HG03139 (cell line): ENCODE measurements around the gene BZW2.
"Not testable (repeated sequence)": the region's sequence is repeated elsewhere in the genome, so short reads cannot be mapped to it uniquely, and the experiment has no call there.

ENCODE experiments used
- ATAC-seq: cut with Tn5 transposase; IDR thresholded peaks from one replicate; pipeline ENCODE4 v1.9.1; 2021; ENCODE audit not compliant: unreplicated experiment

The BZW2 gene

DNA sequence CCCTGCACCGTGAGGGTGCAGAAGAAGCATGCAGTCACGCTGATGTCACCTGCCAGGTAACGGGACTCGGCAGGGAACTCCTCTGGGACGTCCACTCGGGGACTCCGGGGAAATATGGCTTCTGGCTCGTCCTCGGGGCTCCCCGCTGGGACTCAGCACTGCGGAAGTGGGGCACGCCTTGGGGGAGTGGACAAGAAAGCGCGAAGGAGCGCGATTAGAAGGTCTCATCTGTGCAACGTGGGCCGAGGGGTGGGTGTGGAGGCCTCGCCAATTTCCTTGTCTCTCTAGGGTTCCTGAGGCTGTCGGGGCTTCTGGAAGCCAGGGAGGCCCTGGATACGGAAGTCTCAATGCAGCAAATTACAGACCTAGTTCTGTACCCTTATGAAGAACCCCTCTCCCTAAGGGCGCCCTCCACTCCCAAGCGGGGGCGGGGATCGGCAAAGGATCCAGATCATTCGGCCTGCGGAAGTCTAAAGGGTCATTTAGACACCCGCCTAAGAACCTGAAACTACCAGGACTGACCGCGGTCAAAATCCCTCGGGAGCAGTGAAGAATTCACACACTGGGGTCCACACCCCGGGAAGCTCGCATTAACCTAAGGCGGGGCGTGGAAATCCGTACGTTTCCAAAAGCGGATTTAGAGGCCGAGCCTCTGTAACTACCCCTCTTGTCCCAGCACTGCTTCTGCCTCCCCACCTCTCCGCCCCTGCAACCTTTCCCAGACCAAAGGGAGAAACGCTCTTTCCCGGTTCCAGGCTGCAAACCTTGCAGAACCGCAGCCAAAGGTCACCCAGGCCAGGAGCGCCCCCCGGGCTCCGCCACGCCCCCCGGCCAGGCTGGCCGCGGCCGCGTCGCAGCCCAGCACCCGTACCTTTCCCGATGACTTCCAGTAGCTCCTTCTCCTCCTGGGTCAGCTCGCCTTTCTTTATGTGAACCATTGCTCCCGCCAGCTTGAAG, 1.1 kb upstream of the BZW2 start:
- ATAC-seq = peak; percentile 9

DNA sequence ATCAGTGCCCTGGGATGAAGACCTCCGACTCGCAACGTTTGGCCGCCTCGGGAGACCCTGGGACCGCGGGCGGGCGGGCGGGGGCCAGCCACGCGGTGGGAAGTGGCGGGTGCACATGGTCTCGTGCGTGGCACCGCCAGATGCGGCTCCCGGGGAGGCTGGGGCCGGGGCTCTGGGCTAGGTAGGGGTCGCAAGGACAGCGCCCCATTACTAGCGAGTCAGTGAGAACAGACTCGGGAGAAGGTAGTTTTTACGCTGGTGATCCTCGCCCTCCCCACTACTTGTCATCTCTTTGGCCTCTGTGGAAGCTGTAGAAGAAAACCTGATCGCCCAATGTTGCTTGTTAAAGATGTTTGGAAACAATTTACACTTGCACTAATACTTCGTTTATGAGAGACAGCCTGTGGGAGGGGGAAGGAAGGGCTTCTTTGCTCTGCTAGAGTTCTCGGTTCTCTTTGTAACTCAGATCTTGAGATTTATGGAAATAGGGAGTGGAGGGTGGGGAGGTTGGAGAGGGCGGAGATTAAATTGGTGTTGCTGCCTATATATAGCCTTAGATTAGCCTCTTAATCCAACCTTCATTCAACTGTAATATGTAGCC, 591 bp downstream of the BZW2 start:
- ATAC-seq = no peak

GRCh38 chr7:16647435-16647960, 1.5 kb downstream of the BZW2 start:
- no peak for ATAC-seq

DNA sequence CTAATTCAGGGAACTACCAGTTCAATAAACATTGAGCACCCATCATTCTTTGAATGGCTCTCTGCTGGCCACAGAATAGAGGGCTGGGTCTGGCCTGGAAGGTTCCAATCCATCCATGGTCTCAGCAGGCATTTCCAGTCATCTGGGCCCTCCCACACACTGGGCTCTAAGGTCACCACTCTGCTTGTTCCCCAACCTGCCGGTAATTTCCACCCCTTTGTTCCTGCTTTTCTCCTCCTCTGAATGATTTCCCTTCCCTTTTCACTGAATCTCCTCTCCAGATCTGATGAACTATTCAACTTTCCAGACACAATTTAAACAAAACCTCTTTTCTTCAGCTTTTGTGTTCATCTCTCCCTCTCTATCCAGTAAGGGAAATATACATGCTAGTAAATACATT, 2.6 kb downstream of the BZW2 start:
- no peak for ATAC-seq

- no peak for ATAC-seq
These were observed 3.2 kb downstream of the BZW2 start for GRCh38 chr7:16649196-16649595.

DNA sequence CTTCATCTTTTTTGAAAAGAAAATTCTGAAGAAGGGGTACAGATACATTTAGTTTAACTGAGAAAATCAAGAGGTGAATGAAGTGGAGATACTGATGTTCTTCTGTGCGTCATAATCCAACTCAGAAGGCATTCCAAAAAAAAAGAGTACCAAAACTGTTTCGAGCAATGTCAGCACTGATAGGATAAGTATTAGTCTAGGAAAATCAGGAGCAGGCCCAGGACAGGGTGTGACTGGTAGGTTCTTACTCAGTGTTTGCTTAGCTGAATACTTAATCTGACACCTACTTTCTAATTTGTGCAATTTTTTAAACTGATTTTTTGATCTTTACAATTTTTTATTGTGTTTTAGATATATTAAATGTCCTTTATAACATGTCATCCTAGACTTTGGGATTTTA, 4.3 kb downstream of the BZW2 start:
- ATAC-seq = no peak

DNA sequence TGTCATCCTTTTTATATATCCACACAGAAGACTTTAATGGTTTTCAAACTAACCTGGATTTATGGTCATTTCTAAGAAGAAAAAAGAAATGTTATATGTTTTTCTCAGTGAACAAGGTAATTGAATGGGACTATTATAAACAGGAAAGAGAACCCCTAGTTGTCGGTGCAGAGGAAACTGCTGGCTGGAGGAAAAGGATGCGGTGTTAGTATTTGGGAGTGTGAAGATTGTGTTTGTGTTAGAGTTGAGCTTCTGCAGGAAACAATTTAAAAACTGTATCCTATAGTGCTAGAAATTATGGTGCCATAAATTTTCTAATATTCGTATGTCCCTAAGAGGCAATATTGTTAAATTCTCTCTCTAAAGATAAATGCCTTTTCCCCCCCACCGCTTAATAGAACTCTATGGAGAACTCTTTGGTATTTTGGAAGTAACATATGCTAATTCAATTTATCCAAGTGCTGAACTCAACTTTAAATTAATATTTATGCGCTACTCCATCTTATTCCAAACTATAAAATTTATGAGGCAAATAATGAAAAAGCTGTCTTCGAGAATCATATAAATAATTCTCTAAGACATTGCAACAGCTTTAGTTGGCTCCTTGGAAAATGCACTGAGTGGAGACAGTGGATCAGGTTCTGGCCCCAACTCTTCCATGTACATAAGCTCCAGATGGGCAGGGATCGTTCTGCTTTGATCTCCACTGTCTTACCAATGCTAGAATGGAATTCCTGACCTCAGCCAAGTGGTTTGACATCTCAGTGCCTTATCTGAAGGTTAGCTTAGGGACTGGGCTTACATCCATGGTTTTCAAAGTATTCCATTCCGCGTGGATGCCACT, 5.6 kb downstream of the BZW2 start:
- ATAC-seq = no peak

GRCh38 chr7:16652240-16652583, 6.2 kb downstream of the BZW2 start:
- no peak for ATAC-seq

DNA sequence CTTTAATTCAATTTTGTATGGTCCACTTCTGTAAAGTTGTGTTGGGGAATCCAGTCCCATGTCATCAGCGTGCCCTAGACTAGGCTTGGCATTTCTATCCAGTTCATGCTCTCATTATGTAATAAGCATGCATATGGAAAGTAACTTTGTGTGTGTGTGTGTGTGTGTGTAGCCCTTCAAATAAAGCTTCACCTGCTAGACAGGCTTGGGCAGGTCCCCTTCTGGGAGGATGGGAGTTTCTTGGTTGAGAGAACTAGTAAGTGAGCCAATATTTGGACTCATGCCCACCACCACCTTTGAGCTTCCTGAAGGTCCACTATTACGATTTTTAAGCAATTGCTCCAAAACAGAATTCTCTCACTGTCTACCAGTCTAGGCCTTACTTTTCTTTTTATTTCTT, 6.9 kb downstream of the BZW2 start:
- ATAC-seq = no peak

DNA sequence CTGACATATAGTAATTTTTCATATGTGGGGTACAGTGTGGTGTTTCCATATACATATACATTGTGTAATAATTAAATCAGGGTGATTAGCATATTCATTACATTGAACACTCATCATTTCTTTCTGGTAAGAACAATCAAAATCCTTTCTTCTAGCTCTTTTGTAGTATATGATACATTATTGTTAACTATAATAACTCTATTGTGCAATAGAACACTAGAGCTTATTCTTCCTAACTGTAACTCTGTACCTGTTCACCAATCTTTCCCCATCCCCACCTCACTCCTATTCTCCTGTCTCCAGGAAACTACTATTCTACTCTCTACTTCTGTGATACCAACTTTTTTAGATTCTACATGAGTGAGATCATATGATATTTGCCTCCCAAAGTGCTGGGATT, 9.4 kb downstream of the BZW2 start:
- ATAC-seq = no peak

DNA sequence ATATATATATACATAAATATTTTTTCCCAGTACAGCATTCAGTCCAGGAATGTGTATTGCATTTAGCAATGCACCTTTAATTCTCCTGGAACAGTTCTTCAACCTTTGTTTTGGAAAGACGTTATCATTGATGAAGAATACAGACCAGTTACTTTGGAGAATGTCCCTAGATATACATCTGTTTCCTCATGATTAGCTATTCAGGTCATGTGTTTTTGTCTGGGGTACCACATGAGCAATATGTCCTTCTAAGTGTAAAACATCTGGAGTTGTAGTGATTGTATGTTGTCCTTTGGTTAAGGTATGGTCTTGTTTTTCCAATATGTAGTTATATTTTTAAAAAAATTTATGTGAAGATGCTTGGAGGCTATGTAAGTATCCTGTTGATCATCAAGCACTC, 10.2 kb downstream of the BZW2 start:
- no peak for ATAC-seq

- ATAC-seq = no peak
These were observed 11.8 kb downstream of the BZW2 start for GRCh38 chr7:16657656-16658279.

DNA sequence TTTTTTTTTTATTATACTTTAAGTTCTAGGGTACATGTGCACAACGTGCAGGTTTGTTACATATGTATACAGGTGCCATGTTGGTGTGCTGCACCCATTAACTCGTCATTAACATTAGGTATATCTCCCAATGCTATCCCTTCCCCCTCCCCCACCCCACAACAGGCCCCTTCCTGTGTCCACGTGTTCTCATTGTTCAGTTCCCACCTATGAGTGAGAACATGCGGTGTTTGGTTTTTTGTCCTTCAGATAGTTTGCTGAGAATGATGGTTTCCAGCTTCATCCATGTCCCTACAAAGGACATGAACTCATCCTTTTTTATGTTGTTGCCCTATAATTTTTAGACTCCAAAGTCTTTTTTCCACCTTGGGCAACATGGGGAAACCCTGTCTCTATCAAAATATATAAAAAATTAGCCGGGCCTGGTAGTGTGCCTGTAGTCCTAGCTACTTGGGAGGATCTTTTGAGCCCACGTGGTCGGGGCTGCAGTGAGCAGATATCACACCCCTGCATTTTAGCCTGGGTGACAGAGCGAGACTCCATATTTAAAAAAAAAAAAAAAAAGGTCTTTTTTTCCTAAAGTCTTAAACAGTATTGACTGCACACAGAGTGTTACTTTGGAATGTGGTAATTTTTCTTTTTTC, 14.0 kb downstream of the BZW2 start:
- ATAC-seq = not testable (repeated sequence)

- no peak for ATAC-seq
These were observed 14.9 kb downstream of the BZW2 start for GRCh38 chr7:16660702-16661464.

DNA sequence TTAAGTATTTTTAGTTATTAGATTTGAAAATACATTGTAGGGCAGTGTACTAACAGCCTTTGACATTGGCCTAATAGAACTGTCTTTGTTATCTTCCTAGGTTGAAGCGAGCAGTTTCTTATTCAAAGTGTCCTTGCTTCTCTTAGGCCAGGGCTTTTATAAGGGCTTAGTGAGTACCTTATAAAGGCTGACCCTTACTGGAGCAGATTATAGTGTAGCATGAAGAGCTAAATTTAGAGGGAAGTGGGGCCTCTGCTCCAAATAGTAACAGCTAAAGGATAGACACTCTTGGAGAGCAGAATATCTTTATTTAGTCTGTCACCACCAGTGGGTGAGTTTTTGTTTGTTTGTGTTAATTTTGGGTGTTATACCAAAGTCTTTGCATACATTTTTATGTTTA, 15.9 kb downstream of the BZW2 start:
- no peak for ATAC-seq

GRCh38 chr7:16667355-16667754, 21.4 kb downstream of the BZW2 start:
- ATAC-seq = no peak

- ATAC-seq = no peak
These were observed 22.3 kb downstream of the BZW2 start for GRCh38 chr7:16668049-16668858.

- no peak for ATAC-seq
These were observed 23.0 kb downstream of the BZW2 start for GRCh38 chr7:16668978-16669377.

DNA sequence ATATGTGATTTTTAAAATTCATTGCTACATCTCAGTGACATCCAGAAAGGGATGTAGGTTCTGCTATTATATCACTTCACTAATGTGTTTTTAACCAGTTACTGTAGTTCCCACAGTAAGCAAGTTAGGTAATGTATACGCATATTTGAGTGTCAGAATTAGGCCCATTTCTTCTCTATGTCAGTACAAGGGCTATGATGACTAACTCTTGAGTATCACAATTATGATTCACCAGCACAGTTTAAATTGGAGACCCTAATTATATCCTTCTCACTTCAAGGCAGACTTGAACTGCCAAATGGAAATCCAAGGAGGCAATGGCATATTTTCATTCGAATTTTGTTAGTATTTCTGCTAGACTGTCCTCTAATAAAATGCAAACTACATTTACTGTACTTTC, 23.6 kb downstream of the BZW2 start:
- no peak for ATAC-seq
